ENCODE measurements around the gene IFNE. TPM values are rescaled to one million over a fixed set of nuclear protein-coding genes. Genes with fewer than 3 reads are reported as not detected.

Gene IFNE
- total RNA-seq, 1 donor: 1.7 TPM

Small RNA genes within 50 kb of the gene (small RNA-seq; reads per million reads assigned to genes)
- gene MIR31: 3,056 reads per million, percentile 99 among the genes with 10 or more reads in this experiment
- not detected for gene RF00157

Other genes with a start within 250 kb of the IFNE start
- gene IFNA14, start 242.3 kb downstream of the IFNE start, total RNA-seq: not detected in 2 replicates
- gene IFNA5, start 177.0 kb downstream of the IFNE start, total RNA-seq: under 0.01 TPM in 1 of 2 replicates, not detected in the other
- gene KLHL9, start 146.9 kb downstream of the IFNE start, total RNA-seq: 34.8 and 57.9 TPM in 2 replicates
- not detected in 2 replicates for gene IFNA6, start 131.4 kb downstream of the IFNE start, total RNA-seq
- not detected in 2 replicates for gene IFNA13, start 114.3 kb downstream of the IFNE start, total RNA-seq
- not detected in 2 replicates for gene IFNA2, start 96.9 kb downstream of the IFNE start, total RNA-seq
- not detected in 2 replicates for gene IFNA8, start 73.2 kb downstream of the IFNE start, total RNA-seq
- not detected in 2 replicates for gene IFNA1, start 41.9 kb downstream of the IFNE start, total RNA-seq

Measured in fibroblast of villous mesenchyme (primary cell).